Epidermal melanocyte (primary cell): ENCODE results near the gene KLK15.
"Not testable (repeated sequence)": the region's sequence is repeated elsewhere in the genome, so short reads cannot be mapped to it uniquely, and the experiment has no call there.

Source experiments
- DNase-seq: peaks from one replicate; pipeline ENCODE4 v3.0.0; 2011; ENCODE audit warnings: low spot score; ENCODE audit not compliant: insufficient read length

Gene KLK15

GRCh38 chr19:50821248-50821612, 12.1 kb downstream of the KLK15 start:
- DNase-seq, result peak; percentile 9

- DNase-seq, result peak; percentile 5
Measured at GRCh38 chr19:50820549-50821247, 12.7 kb downstream of the KLK15 start.

DNA sequence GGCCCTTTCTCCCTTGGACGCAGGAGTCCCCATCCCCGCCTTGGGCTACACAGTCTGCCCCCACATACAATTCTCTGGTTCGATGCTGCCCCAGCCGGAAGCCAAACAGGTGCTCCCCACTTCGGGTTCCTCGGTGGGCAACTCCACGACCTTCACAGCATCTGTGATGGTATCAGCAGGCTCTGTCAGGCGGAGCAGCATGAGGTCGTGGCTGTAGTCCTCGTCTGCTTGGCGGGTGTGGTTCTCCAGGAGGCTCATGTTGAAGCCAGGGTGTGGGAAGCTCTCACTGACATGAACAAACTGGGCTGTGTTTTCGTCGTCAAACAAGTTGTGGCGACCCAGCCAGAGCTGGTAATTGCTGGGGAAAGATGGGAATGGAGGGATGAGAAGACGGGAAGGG, 13.3 kb downstream of the KLK15 start:
- peak; percentile 14 for DNase-seq

DNA sequence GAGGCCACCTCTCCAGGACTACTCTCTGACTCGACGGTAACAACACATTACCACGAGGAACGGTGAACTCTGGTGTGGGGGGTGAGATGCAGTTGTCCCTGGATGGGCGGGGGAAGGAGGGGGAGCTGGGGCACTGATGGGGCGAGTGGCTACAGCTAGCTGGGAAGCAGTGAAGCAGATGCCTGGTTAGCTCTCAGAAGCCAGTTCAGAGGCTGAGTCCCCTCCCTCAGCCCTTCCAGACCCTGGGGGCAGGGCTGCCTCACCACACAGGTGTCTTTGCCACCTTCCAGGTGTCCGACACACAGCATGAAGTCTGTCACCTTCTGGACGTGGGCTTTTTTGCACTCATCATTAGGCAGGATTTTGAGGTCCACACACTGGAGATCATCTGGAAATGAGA, 13.7 kb downstream of the KLK15 start:
- DNase-seq, result no peak

- DNase-seq, result no peak
Measured at GRCh38 chr19:50818859-50819472, 14.4 kb downstream of the KLK15 start.

- DNase-seq, result no peak
Measured at GRCh38 chr19:50817941-50818858, 15.2 kb downstream of the KLK15 start.

DNA sequence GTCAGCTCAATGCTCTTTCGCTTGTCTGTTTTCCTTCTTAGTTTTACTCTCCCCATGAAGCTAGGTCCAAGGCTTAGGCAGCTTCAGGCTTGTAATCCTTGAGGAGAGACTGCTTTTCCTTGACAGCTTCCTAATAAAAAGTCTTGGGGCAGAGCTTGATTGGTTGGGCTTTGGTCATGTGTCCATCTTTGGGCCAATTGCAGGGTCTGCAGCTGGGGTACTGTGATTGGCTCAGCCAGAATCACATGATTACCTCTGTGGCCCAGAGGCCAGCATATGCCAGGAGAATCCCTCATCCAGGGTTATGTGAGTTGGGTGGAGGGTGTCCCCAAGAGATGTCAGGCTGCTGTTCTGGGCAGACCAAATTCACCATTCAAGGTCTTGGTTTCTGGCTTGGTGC, 17.9 kb downstream of the KLK15 start:
- DNase-seq, result no peak

DNA sequence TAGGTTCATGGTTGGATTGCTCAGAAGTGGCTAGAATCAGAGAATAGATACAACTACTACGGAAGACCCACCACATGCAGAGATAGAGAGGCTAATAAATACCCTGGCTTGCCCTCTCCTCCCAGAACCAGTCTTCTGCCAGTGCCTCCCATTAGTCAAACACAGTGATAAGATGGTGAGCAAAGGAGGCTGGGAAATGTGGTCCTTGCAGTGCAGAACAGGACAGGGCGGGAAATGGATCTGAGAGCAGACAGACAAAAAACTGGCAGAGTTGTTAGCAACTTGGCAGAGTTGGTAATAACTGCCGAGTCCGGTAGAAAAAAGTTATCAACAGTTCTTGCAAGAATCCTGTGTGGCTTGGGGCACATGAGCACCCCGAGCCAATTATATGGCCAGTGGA, 18.5 kb downstream of the KLK15 start:
- no peak for DNase-seq

DNA sequence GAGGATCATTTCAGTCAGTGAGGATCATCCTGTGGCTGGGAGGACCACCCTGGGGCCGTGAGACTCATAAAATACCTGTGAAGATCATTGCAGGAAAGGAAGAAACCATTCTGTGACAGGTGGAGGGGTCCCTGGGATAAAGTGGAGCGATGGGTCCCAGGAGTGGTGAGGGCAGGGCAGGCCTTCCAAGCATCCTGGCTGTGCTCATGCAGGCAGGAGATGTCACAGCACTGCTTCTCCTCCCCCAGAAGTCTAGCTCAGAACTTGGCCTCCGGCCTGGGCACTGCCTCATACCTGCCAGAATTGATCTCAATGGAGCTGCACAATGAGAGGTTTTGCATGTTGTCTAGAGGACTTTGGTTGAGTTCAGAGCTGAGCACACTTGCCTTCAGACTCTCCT, 20.9 kb downstream of the KLK15 start:
- DNase-seq, result no peak

DNA sequence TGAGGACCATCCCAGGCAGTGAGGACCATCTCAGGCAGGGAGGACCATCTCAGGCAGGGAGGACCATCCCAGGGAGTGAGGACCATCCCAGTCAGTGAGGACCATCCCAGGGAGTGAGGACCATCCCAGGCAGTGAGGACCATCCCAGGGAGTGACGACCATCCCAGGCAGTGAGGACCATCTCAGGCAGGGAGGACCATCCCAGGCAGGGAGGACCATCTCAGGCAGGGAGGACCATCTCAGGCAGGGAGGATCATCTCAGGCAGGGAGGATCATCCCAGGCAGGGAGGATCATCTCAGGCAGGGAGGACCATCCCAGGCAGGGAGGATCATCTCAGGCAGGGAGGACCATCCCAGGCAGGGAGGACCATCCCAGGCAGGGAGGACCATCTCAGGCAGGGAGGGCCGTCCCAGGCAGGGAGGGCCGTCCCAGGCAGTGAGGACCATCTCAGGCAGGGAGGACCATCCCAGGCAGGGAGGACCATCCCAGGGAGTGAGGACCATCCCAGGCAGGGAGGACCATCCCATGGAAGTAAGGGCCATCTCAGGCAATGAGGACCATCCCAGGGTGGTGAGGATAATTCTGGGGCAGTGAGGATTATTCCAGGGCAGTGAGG, 21.6 kb downstream of the KLK15 start:
- DNase-seq, result not testable (repeated sequence)

- no peak for DNase-seq
Measured at GRCh38 chr19:50808856-50809255, 24.5 kb downstream of the KLK15 start.

DNA sequence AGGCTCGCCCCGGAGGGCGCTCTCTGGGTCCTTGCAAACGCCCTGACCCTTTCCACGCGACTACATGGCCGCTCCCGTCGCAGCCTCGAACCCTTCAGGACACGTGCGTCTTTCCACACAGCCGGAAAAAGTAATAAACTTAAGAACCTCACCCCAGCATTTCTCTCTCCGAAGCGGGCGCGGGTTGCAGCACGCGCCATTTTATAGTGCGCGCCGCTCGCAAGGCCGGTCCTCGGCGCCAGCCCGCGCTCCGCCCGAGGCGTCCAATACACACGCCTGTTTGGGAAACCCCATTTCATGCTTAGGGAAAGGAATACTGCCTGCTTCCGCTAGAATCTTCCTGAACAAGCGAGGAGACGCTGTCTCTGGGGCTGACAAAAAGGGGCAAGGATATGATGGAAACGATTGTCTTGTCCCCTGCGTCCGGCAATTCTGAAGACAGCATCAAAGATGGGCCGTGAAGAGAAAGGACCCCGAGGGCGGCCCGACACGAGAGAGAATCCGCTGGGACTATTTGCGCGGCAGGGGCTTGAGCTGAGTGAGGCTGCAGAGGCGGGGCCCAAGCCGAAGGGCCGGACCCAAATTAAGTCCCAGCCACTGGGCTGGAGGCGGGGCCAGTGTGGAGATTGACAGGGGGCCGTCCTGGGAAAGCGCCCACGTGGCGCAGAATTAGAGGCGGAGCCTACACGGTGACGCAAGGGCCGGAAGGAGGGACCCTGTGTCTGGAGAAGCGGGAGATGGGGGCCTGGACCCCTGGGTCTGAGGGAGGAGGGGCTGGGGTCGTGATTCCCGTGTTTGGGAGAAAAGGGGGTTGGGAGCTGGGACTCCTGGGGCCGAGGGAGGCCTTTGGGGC, 28.7 kb downstream of the KLK15 start:
- peak; percentile 98 for DNase-seq

DNA sequence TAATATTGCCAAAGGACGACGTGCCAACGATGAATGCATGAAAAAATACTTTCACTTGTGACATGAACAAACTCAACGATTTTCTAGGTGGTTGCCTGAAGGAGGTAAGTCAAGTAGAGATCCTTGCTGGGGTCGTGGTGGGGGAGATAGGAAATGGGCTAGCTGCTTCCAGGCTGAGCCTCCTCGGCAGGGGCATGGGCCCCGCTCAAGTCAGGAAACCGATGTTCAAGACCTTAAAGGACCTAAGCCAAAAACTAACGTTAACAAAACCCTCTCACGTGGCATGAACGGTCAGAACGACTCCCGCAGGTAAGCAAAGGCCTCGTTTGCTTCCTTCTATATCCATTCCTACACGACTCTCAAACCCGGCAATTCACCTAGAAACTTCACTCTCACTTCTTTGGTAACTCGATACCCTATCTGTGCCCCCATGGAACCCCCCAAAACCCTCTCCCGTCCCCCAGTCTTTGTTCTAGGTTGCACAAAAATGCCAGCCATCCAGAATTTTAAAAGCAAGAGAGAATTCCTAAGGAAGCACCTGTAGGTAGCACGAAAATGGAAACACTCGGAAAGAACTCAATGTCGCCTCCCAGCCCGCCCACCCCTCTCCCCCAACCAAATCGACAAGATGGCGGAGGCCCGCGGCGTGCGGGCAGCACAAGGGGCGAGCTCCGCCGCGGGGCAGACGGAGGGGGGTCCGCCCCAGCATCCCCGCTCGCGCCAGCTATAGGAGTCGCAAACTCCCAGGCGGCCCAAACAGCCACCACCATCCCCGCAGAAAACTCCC, 29.5 kb downstream of the KLK15 start:
- no peak for DNase-seq

- no peak for DNase-seq
Measured at GRCh38 chr19:50801107-50801506, 32.3 kb downstream of the KLK15 start.

DNA sequence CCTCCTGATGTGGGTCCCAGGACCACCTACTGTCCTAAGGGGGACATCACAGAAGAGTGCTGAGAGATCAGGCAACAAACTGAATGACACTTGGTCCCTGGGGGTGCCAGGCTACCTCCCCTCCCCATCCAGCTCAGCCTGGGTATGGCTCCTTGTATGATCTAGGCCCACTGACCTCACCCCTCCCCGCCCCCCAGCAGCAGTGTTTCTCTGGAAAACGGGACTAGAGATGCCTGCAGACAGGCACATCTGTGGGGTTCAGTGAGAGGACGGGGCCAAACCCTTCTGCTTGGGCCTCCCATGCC, 33.9 kb downstream of the KLK15 start:
- DNase-seq, result no peak

DNA sequence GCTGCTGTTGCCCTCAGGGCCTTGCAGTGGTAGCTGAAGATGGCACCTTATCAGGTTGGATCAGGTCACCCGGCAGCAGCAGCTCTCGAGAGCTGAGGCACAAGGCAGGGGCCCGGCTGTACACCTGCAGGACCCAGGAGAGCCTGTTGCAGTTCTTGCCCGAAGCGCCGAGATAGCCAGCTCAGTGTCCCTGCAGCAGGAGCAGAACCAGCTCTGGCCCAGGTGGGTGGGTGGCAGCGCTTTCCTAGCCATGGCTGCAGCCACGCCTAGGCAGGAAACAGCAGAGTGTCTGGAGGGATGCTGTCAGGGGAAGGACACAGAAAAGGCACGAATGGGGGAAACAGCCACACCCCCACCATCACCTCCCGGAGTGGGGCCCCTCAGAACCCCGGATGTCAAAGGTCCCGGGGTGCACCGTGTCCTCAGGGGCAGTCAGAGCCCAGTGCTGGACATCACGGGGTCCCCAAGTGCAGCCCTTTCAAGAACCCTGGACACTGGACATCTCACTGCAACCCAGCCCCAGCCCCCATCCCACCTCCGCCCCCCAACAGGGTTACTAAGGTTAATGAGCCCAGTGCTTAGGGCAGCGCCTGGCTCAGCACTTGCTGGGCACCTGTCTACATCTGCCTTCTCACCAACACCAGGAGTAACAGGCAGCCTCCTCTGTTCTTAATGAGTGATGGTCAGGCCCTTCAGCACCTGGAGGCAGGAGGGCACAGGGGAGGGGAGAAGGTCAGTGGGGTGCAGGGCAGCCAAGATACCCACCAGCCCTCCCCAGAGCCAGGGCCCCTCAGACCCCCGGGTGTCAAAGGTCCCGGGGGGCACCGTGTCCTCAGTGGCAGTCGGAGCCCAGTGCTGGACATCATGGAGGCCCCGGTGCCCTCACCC, 34.5 kb downstream of the KLK15 start:
- no peak for DNase-seq

- DNase-seq, result no peak
Measured at GRCh38 chr19:50797781-50798658, 35.4 kb downstream of the KLK15 start.

DNA sequence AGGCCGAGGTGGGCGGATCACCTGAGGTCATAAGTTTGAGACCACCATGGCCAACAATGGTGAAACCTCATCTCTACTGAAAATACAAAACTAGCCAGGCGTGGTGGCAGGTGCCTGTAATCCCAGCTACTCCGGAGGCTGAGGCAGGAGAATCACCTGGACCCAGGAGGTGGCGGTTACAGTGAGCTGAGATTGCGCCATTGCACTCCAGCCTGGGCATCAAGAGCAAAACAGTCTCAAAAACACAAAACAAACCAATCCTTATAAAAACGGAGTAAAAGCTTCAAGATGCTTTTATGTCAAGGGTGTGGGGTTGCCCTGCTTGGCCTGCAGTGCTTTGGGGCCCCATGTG, 36.0 kb downstream of the KLK15 start:
- DNase-seq, result no peak
